Pancreas (tissue), 10 donors: ENCODE measurements around the gene LCN15. TPM values are rescaled to one million over a fixed set of nuclear protein-coding genes. Genes with fewer than 3 reads are reported as not detected.

ENCODE experiments used
- ATAC-seq, 4 donors: fragments of 200-7000 bp; cut with Tn5 transposase; one replicate each; pipeline versions ENCODE4 v1.8.0 to v1.9.1; 2020; ENCODE audit warnings: mild to moderate bottlenecking in 4 of 4, moderate library complexity in 4 of 4
- DNase-seq, 6 donors: peaks; one replicate each; pipeline ENCODE4 v3.0.0-alpha.2; 2020
- FAIRE-seq: peaks from 2 replicates; lab custom pipeline; 2012; peaks lifted over from hg19 to GRCh38; lab: Jason Lieb, UNC
- H3K27ac ChIP-seq, 4 donors: fragments of 200-600 bp; sonication (generic); 1 replicate in 3 of 4; 2 replicates in 1 of 4; pipeline versions ENCODE4 v1.5.0 to v1.8.0; 2020
- H3K27me3 ChIP-seq, 4 donors: fragments of 200-600 bp; one replicate each; pipeline ENCODE4 v1.8.0; 2021
- H3K36me3 ChIP-seq, 3 donors: fragments of 200-600 bp; sonication (generic) in 1 of 3; one replicate each; pipeline versions ENCODE4 v1.5.0 to v1.8.0; 2020 to 2021
- H3K4me1 ChIP-seq, 3 donors: fragments of 200-600 bp; one replicate each; pipeline ENCODE4 v1.8.0; 2021
- H3K4me3 ChIP-seq, 4 donors: fragments of 200-600 bp; sonication (generic) in 2 of 4; one replicate each; pipeline versions ENCODE4 v1.5.0 to v1.8.0; 2020 to 2021
- H3K9me3 ChIP-seq, 4 donors: fragments of 200-600 bp; one replicate each; pipeline ENCODE4 v1.8.0; 2021
- WGBS, 2 donors: extraction: QIAGEN DNeasy Blood & Tissue Kit; methylation state at CpG; one replicate each; pipeline ENCODE4 v1.1.7; 2013; 5-methylcytosine and 5-hydroxymethylcytosine counted together
- intact Hi-C, 3 donors: fragments of 100-400 bp; cut with DNase I; formaldehyde crosslinking; loops; one replicate each; pipeline versions ENCODE4 v1.11.1 to v1.14.2; 2022
- polyA plus RNA-seq, 2 donors: library from polyadenylated mRNA; stranded (reverse); fragments of 200-250 nt; gene quantifications; one replicate each; pipeline ENCODE4 v1.2.3, GENCODE V29; 2013
- total RNA-seq, 6 donors: library from RNA; stranded (reverse); fragmentation: NEBNext Ultra II Directional in 4 of 6; extraction: Animal tissue kit (Norgen Biotek cat#: 25700) in 4 of 6; gene quantifications; one replicate each; pipeline versions ENCODE4 v1.2.1 to v1.2.4, GENCODE V29; 2021 to 2023
- TF ChIP-seq, protein P1 (sequence below), 4 donors: fragments of 200-600 bp; sonication (generic) in 3 of 4; IDR thresholded peaks; one replicate each; pipeline versions ENCODE4 v1.5.0 to v1.8.0; 2021; ENCODE audit warnings: antibody characterized with exemption in 4 of 4
- donor health status: healthy with polysubstance abuse.
- donor health status: DM: no; HTN: no; CAD: no; lungs with moderate emphysema.
- donor health status: DM: no; HTN: no; CAD: no.
- donor health status: control.
- donor health status: control.
- donor health status: Bipolar disorder and iron deficiency.
- donor health status: DM: yes; HTN: yes; CAD: no.
- donor health status: DM: no; HTN: no; CAD: no.
- donor health status: DM: no; HTN: no; CAD: no.
- donor health status: DM: yes; HTN: yes; CAD: no.

LCN15 gene
- total and polyA plus RNA-seq, 8 donors = not detected

- TF ChIP-seq, protein P1, sequence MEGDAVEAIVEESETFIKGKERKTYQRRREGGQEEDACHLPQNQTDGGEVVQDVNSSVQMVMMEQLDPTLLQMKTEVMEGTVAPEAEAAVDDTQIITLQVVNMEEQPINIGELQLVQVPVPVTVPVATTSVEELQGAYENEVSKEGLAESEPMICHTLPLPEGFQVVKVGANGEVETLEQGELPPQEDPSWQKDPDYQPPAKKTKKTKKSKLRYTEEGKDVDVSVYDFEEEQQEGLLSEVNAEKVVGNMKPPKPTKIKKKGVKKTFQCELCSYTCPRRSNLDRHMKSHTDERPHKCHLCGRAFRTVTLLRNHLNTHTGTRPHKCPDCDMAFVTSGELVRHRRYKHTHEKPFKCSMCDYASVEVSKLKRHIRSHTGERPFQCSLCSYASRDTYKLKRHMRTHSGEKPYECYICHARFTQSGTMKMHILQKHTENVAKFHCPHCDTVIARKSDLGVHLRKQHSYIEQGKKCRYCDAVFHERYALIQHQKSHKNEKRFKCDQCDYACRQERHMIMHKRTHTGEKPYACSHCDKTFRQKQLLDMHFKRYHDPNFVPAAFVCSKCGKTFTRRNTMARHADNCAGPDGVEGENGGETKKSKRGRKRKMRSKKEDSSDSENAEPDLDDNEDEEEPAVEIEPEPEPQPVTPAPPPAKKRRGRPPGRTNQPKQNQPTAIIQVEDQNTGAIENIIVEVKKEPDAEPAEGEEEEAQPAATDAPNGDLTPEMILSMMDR (IDR thresholded peaks at IDR 0.05) = peak in 1 of 4 donors; percentile 14
- Histone ChIP-seq H3K36me3 (no peaks in the 10 kb centered on the region), H3K27me3 (no peaks in the 10 kb centered on the region), H3K4me1 (peaks cover 12 to 17% (median 14%) of the 10 kb centered on the region in 3 donors), H3K27ac (no peak within 1 kb of the TSS), H3K9me3 (no peaks in the 10 kb centered on the region), H3K4me3 (peak within 1 kb of the TSS in 1 of 4 donors; percentile 14)
- DNase-seq (peak in 3 of 6 donors; percentile 45 to 81 (median 55)), FAIRE-seq (no peak), ATAC-seq (peak; percentile 55 to 80 (median 68))
- WGBS, 2 donors = 18 to 21% methylated on average over 22 to 25 of the region's 25 CpGs
- intact Hi-C loops = no loop called here
These were observed 21.5 kb downstream of the LCN15 start, which contains the start of gene LCN10 for GRCh38 chr9:136742591-136743391. LCN10 (minus strand) TSS chr9:136742940; CDS start chr9:136742903, 37 bp downstream.

- peak overlapping the region in 1 of 4 donors; percentile 14 for H3K4me3 ChIP-seq
- ATAC-seq (peak; percentile 25 to 42 (median 40)), DNase-seq (peak in 2 of 6 donors; percentile 39 to 81), FAIRE-seq (no peak)
- no peak overlapping the region for H3K27ac ChIP-seq
- H3K36me3 ChIP-seq = no peaks in the 10 kb centered on the region
- H3K9me3 ChIP-seq = no peaks in the 10 kb centered on the region
- intact Hi-C loops = no loop called here
- TF ChIP-seq, protein P1 (IDR thresholded peaks at IDR 0.05) = no peak
- WGBS, 2 donors = 18 to 26% methylated on average over 28 to 32 of the region's 32 CpGs
- H3K4me1 ChIP-seq = peaks cover 12 to 17% (median 14%) of the 10 kb centered on the region in 3 donors
- H3K27me3 ChIP-seq = no peaks in the 10 kb centered on the region
These were observed 22.3 kb downstream of the LCN15 start for GRCh38 chr9:136741883-136742571.

GRCh38 chr9:136740971-136741882, 23.1 kb downstream of the LCN15 start:
- Histone ChIP-seq H3K27ac (no peak overlapping the region), H3K9me3 (no peaks in the 10 kb centered on the region), H3K4me3 (no peak overlapping the region), H3K27me3 (no peaks in the 10 kb centered on the region), H3K36me3 (no peaks in the 10 kb centered on the region), H3K4me1 (peaks cover 12 to 17% (median 14%) of the 10 kb centered on the region in 3 donors)
- no peak for FAIRE-seq
- ATAC-seq = peak; percentile 47 to 56 (median 50)
- 23 to 31% methylated on average over 34 to 37 of the region's 37 CpGs for WGBS, 2 donors
- TF ChIP-seq, protein P1 (IDR thresholded peaks at IDR 0.05) = no peak
- intact Hi-C loops = no loop called here
- peak in 1 of 6 donors; percentile 79 for DNase-seq

- intact Hi-C loops = no loop called here
- H3K27me3 ChIP-seq = no peaks in the 10 kb centered on the region
- FAIRE-seq (no peak), DNase-seq (peak in 1 of 6 donors; percentile 64), ATAC-seq (no peak)
- H3K4me1 ChIP-seq = peaks cover 12 to 17% (median 14%) of the 10 kb centered on the region in 3 donors
- no peak overlapping the region for H3K27ac ChIP-seq
- no peak overlapping the region for H3K4me3 ChIP-seq
- 65 to 76% methylated on average over 16 of the region's 16 CpGs for WGBS, 2 donors
- H3K36me3 ChIP-seq = no peaks in the 10 kb centered on the region
- H3K9me3 ChIP-seq = no peaks in the 10 kb centered on the region
- TF ChIP-seq, protein P1 (IDR thresholded peaks at IDR 0.05) = no peak
These were observed 23.8 kb downstream of the LCN15 start for GRCh38 chr9:136740491-136740890.
